ENCODE data around the gene SP6.

Gene SP6

DNA sequence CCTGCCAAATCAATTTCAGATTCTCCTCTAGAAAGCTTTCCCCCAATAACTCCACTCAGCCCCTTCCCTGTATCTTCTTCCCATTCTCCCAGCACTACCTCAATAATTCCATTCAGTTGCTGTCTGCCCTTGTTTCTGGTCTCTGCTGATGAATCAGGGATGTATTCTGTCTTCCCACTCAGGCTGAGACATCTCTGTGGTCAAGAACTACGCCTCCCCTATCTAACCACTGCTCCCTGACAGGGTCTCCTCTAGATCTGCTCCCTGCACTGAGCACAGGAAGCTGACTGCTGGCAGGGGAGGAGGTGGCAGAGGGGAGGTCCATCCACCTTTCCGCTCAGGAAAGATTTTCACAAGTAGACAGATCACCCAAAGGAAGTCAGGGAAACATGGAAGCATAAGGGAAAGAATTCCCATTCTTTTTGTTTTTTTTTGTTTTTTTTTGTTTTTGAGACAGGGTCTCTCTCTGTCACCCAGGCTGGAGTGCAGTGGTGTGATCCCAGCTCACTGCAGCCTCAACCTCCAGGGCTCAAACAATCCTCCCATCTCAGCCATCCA is 28.1 kb upstream of the SP6 start:
- no peak for DNase-seq

GRCh38 chr17:47878203-47879027 is 27.5 kb upstream of the SP6 start:
- DNase-seq = no peak

- DNase-seq = no peak
Measured at GRCh38 chr17:47877368-47878034, 26.5 kb upstream of the SP6 start.

GRCh38 chr17:47875011-47875985 is 24.3 kb upstream of the SP6 start:
- DNase-seq = no peak

- DNase-seq = no peak
Measured at GRCh38 chr17:47873200-47874090, 22.5 kb upstream of the SP6 start.

GRCh38 chr17:47872651-47873161 is 21.7 kb upstream of the SP6 start:
- no peak for DNase-seq

DNA sequence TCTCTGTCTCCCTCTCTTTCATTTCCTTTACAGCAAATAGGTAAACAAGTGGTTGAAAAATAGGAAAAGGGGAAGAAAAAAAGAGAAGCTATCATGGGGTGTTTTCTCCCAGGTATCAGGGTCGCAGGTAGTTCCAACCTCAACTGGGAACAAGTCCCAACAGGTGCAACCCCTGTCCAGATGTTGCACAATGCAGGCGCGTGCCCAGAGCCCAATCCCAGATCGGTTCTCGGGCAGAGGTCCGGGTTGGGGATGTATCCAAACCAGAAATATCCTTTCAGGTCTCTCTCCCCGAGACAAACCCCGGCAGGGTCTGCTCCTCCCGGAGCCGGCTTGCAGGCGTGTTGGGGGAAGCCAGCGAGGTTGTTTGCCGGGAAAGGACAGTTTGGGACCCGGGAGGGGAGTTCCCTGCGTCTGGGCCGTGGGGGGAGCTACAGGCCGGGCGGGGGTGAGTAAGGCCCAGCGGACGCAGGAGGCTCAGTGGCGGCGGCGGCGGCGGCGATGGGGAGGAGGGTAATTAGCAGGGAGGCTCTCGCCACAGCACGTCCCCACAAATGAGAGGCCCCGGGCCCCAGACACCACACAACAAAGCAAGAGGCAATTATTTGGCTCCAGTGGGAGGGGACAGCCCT is 21.2 kb upstream of the SP6 start:
- no peak for DNase-seq

GRCh38 chr17:47871048-47871447 is 20.1 kb upstream of the SP6 start:
- DNase-seq = no peak

DNA sequence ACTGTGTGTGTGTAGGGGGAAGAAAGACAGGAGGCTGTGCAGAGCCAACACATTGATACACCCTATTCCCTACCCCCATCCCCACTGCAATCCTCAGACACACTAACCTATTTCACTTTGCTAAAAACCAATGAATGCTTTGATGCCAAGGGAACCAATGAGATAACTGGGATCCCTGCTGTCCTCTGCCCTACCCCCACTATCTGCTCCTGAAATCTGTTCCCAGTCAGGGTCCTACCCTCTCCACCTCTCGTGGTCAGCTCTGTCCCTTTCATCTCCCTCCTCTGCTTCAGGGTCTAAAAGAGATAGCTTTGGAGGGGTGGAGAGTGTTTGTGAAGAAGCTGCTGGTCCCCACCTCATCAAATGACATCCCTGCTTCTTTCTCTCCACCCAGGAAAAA is 19.1 kb upstream of the SP6 start:
- DNase-seq = no peak

GRCh38 chr17:47869114-47869513 is 18.2 kb upstream of the SP6 start:
- DNase-seq = no peak

- DNase-seq = no peak
Measured at GRCh38 chr17:47867813-47868533, 17.0 kb upstream of the SP6 start.

- no peak for DNase-seq
Measured at GRCh38 chr17:47866941-47867340, 16.0 kb upstream of the SP6 start.

- no peak for DNase-seq
Measured at GRCh38 chr17:47864791-47865216, 13.8 kb upstream of the SP6 start.

GRCh38 chr17:47862621-47863440 is 11.9 kb upstream of the SP6 start:
- no peak for DNase-seq

GRCh38 chr17:47860386-47860785 is 9.4 kb upstream of the SP6 start:
- DNase-seq = no peak

DNA sequence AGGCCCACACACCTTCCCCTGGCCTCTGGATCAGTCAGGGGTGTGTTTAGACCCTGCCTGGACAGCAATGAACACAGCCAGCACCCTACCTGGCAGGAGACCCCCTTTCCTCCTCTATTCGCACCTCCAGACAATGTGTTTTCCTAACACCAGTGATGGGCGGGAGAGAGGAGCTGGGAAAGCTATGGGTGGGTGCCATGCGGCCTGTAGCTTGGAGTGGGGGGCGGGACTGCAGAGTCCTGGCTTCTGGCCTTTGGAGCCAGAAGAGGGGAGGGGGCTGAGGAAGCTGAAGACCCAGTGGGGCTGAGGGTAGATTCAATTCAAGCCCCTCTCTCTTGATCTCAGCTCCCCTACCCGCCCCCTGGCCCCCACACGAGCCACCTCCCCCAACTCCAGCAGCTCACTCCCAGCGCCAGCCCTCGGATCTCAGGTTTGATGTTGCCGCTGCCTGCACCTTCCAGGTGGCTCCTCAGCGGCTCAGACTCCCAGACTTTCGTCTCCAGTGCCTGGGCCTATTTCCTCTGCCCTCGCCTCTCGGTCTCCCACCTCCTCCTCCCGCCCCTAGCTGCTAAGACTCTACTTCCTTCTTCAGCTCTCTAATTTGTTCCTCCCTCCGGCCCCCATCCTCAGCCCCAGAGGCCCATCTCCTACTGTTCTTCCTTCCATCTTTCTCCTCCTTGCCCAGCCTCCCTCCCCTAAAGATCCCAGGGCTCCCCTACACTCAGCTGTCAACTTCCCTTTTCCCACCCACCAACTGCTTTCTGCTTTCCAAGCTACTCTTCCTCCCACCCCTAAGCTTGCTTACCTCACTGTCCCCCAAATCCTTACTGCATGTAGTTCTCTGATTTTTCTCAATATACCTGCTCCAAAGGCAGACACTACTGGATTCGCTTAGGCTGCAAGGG is 6.8 kb upstream of the SP6 start:
- DNase-seq = no peak

GRCh38 chr17:47856830-47857229 is 5.9 kb upstream of the SP6 start:
- no peak for DNase-seq

DNA sequence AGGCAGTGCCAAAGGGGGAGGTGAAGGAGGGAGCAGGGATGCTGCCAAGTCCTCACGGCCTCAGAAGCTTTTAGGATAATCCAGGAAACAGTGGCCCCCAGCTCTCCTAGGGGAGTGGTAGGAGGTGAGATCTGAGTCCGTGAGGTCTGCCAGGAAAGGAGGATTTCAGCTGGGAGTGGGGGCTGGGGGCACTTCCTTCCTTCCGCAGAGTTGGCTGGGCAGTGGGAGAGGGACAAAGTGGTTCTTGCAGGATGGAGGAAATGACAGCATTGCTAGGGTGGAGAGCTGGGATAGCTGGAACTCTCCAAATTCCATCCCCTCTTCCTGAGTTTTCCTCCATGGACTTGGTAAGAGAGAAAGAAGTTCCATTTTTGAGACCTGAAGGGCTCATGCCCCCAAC is 4.8 kb upstream of the SP6 start:
- no peak for DNase-seq
